Activated CD8-positive, alpha-beta memory T cell treated with anti-CD3 and anti-CD28 coated beads for 4 hours (primary cell): ENCODE results near the gene KLK11.
"Not testable (repeated sequence)": the region's sequence is repeated elsewhere in the genome, so short reads cannot be mapped to it uniquely, and the experiment has no call there.

Experiments
- DNase-seq, 2 donors: peaks; one replicate each; pipeline ENCODE4 v3.0.0-alpha.2; 2020; ENCODE audit warnings: low read depth in 2 of 2

KLK11 gene

DNA sequence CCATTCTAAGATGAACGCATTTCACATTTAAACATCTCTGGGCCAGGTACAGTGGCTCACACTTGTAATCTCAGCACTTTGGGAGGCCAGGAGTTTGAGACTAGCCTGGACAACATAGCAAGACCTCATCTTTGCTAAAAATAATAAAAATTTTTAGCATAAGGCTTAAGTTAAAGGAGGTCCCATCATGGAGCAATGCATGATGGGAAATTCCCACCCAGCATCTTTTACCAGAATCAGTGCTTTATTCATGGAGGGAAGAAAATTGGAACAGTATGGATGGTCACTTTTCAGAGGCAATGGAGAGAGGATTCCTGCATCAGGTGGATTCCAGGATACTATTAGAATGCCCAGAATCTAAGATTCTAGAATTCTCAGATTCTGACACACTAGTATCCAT lies 21.2 kb downstream of the KLK11 start:
- DNase-seq = no peak

DNA sequence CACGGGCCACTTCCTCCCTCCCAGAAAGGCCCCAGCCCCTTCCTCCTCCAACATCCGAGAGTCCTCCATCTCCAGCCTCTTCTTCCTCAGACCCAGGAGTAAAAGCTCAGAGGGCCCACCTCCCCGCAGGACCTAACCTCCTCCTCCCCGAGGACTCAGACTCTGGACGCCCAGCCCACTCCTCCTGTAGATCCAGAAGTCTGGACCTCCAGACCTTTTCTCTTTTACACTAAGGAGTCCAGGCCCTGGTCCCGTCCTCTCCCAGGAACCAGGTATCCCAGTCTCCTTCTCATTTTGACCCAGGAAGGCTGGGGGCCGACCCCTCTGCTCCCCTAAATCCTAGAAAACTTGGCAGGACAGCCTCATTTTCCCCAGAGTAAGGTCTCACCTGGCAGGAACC lies 23.1 kb downstream of the KLK11 start:
- no peak for DNase-seq

- no peak for DNase-seq
These were observed 23.7 kb downstream of the KLK11 start for GRCh38 chr19:51002542-51003311.

DNA sequence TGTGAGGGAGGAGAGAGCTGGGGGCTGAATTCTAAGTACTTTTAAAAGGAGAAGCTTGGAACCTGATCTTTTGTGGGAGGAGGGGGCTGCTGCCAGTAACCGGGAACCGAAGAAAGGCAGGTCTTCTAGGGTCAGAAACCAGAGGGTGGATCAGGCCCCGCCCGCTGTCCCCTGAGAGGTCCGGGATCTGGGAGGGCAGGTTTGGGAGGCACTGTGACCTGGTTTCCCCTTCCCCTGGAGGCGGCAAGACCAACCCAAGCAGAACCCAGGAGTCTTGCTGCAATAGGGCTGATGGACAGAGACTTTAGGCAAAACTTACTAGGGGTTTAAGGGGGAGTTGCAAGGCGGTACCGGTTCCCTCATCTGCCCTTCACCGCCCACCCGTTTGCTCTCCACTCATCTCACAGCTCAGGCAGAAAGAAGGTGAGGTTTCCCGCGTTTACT lies 24.3 kb downstream of the KLK11 start:
- DNase-seq = no peak

GRCh38 chr19:51001515-51001914 lies 24.9 kb downstream of the KLK11 start, which contains the start of gene KLK8:
Gene KLK8 (minus strand): TSS chr19:51001604. CDS start chr19:51001167, 437 bp downstream.
- DNase-seq = no peak

- no peak for DNase-seq
These were observed 25.4 kb downstream of the KLK11 start for GRCh38 chr19:51000981-51001380.

DNA sequence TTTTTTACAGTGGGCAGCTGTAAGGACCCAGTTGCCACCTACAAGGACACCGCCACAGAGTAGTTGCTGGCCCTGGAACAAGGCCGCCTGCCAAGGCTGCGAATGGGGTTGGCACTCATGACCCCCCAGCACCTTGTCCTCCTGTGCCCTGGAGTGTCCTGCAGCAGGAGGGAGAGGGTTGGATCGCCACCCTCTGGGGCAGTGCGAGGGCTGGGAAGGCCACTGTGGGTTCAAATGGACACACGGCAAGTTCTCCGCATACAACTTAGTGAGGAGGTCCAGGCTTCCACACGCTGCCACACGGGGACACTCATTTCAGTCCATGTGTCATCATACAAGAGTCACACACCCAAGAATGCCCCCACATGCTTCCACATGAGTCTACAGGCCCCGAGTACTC lies 26.0 kb downstream of the KLK11 start:
- DNase-seq = no peak

- DNase-seq = no peak
These were observed 27.7 kb downstream of the KLK11 start for GRCh38 chr19:50998686-50999085.

- no peak for DNase-seq
These were observed 28.4 kb downstream of the KLK11 start for GRCh38 chr19:50998061-50998460.

DNA sequence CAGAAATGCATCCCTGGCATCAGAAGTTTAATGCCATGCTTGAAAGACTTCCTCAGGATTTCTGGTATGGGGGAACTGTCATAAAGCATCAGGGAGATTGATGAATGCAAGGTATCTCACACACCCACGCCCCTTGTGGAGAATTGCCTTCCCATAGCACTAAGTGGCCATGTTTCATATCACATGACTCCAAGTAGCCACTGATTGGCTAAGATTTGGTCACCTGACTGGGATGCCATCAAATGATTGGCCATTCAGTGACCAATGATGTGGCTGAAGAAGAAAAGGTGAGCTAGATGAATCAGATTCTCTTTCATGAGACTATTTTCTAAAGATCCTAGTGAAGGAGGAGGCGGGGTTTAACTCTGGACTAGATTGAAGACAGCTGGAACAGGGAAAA lies 32.3 kb downstream of the KLK11 start:
- DNase-seq = no peak

DNA sequence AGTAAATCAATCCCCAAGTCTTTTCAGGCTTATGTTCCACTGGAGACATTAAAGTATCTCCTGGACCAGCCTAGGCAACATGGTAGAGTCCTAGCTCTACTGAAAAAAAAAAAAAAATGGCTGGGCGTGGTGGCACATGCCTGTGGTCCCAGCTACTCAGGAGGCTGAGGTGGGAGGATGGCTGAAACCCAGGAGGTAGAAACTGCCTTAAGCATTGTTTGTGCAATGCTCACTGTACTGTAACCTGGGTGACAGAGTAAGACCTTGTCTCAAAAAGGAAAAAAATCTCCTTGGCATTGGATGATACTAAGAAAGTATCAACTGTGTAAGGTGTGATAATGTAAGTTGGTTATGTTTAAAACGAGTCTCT lies 33.8 kb downstream of the KLK11 start:
- DNase-seq = no peak

GRCh38 chr19:50984416-50984815 lies 42.0 kb downstream of the KLK11 start:
- DNase-seq = not testable (repeated sequence)

GRCh38 chr19:50983625-50984292 lies 42.7 kb downstream of the KLK11 start, which contains the start of gene KLK7:
Gene KLK7 (minus strand): TSS chr19:50983917. CDS start chr19:50982399, 1,518 bp downstream.
- no peak for DNase-seq

DNA sequence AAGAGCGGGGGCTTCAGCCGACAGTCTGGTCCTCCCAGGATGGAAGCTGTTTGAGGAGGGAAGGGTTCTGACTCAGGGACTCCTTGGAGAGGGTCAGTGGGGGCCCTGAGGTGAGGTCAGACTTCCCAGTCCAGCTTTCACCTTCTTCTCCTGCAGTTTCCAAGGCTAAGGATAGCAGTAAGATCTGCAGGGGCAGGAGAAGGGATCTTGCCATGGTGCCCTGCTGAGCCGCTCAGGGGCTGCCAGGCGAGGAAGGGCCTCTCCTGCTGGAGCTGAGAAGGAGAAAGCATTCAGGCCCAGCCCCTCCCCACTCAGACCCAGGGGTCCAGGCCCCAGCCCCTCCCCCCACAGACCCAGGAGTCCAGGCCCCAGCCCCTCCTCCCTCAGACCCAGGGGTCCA lies 44.2 kb downstream of the KLK11 start:
- no peak for DNase-seq

DNA sequence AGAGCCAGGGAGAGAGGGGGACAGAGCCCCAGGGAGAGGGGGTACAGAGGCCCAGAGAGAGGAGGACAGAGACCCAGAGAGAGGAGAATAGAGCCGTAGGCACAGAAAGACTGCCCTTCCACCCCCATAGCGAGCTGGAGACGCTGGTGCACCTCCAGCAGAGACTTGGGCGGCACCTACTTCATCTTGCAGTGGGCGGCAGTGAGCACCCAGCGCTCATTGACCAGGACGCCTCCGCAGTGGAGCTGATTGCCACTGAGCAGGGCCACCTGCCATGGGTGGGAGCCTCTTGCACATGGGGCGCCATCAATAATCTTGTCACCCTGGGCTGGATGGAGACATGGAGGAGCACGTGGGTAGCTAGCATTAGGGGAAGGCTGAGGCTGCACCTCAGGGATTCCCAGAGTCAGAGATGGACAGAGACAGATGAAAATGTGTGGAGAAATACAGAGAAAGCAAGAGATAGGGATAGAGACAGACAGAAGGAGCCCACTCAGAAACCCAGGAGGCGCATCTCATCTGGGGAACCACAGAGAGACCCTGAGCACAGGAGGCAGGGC lies 44.7 kb downstream of the KLK11 start:
- no peak for DNase-seq

DNA sequence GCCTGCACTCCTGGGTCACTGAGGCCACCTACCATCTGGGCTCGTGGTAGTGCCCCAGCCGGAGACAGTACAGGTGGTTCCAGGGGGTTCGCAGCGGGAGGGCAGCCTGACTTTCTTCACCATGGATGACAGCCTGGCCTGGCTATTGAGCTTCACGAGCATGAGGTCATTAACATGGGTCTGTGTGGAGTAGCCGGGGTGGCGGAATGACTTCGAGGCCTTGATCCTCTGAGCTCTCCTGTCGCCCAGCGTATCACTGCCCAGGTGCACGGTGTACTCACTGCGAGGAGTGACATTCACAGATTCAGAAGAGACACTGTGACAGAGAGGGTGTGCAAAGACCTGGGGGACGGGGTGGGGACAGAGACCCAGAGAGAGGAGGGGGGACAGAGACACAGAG lies 46.2 kb downstream of the KLK11 start:
- DNase-seq = no peak

DNA sequence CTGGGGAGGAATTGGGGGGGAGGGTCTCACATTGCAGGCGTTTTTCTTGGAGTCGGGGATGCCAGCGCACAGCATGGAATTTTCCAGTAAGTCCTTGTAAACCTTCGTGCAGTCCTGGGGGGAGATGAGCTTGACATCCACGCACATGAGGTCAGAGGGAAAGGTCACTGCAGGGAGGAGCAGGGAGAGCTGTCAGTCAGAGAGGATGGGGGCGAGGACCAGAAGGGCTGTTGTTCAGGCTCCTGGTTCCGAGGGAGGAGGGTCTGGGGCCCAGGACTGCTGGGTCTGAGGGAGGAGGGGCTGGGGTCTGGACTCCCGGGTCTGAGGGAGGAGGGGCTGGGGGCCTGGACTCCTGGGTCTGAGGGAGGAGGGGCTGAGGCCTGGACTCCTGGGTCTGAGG lies 46.7 kb downstream of the KLK11 start:
- DNase-seq = no peak

GRCh38 chr19:50978772-50979390 lies 47.5 kb downstream of the KLK11 start:
- no peak for DNase-seq

DNA sequence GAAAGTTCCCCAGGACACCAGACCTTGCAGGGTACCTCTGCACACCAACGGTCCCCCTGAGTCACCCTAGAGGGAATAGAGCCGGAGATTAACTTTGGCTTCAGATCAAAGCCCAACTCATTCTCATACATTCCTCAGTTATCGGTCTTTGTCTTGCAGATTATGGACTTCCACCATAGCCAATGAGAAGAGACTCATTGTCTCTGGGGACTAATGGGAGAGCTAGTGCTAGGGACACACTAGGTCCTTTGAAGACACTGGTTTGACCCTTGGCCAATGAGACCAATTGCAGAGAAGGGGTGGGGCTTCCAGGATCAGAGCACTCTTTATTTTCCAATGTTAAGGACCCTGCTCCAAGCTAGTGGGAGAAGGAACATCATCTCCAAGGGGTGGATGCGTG lies 48.8 kb downstream of the KLK11 start:
- no peak for DNase-seq

GRCh38 chr19:50975766-50976165 lies 50.6 kb downstream of the KLK11 start:
- DNase-seq = no peak

- DNase-seq = no peak
These were observed 51.5 kb downstream of the KLK11 start for GRCh38 chr19:50974702-50975556.
